SK-N-SH (cell line): ENCODE data around the gene MPP3. TPM values are rescaled to one million over a fixed set of nuclear protein-coding genes. Genes with fewer than 3 reads are reported as not detected.

Experiments
- CTCF ChIA-PET: fragments of 300-600, 350-600 bp; formaldehyde crosslinking; extraction: SDS; loops from one replicate; lab custom pipeline; 2021; lab: Yijun Ruan, JAX
- POLR2A ChIA-PET: fragments of 350-600 bp; sonication (Branson Sonifier 250); formaldehyde crosslinking; extraction: SDS; loops from one replicate; lab custom pipeline; 2020; ENCODE audit warnings: antibody characterized with exemption, inconsistent platforms; lab: Yijun Ruan, JAX
- DNase-seq: peaks from one replicate; pipeline ENCODE4 v3.0.0; 2012
- H2AFZ ChIP-seq: fragments of 200-600 bp; sonication (generic); 2 replicates; pipeline ENCODE4 v1.8.1; 2016; ENCODE audit warnings: antibody characterized with exemption, mild to moderate bottlenecking, low read depth
- H3F3A ChIP-seq: fragments of 200-600 bp; sonication (generic); replicated peaks from 2 replicates; pipeline ENCODE3; 2016; ENCODE audit warnings: antibody characterized with exemption, mild to moderate bottlenecking; ENCODE audit not compliant: insufficient read depth
- H3K27ac ChIP-seq, 2 experiments: fragments of 200-500 bp in 1 of 2; fragments of 200-600 bp in 1 of 2; sonication (Bioruptor generic) in 1 of 2; sonication (generic), shearing (Covaris generic) in 1 of 2; 2 replicates each; pipeline versions ENCODE4 v1.5.1 to v1.6.1; 2014 to 2016; ENCODE audit warnings: low read depth in 2 of 2, inconsistent platforms in 1 of 2, low read length in 1 of 2, mild to moderate bottlenecking in 1 of 2, mixed read lengths in 1 of 2
- H3K27me3 ChIP-seq: fragments of 200-600 bp; sonication (generic), shearing (Covaris generic); 2 replicates; pipeline ENCODE4 v1.6.1; 2016; ENCODE audit warnings: mixed run types; ENCODE audit not compliant: insufficient read depth
- H3K36me3 ChIP-seq, 2 experiments: fragments of 200-500 bp in 1 of 2; fragments of 200-600 bp in 1 of 2; sonication (Bioruptor generic) in 1 of 2; sonication (generic) in 1 of 2; replicated peaks in 1 of 2; 2 replicates each; pipeline versions ENCODE3 to v1.5.1; 2014 to 2016; ENCODE audit warnings: low read length in 1 of 2, mild to moderate bottlenecking in 1 of 2; ENCODE audit not compliant: insufficient read depth in 2 of 2, control insufficient read depth in 1 of 2
- H3K4me1 ChIP-seq, 2 experiments: fragments of 200-500 bp in 1 of 2; fragments of 200-600 bp in 1 of 2; sonication (Bioruptor generic) in 1 of 2; sonication (generic), shearing (Covaris generic) in 1 of 2; 2 replicates each; pipeline versions ENCODE4 v1.5.1 to v1.6.1; 2014 to 2016; ENCODE audit warnings: low read depth in 1 of 2, low read length in 1 of 2, mixed run types in 1 of 2; ENCODE audit not compliant: insufficient read depth in 2 of 2, control insufficient read depth in 1 of 2
- H3K4me2 ChIP-seq: fragments of 200-600 bp; sonication (generic), shearing (Covaris generic); 2 replicates; pipeline ENCODE4 v1.6.1; 2017; ENCODE audit warnings: mixed run types
- H3K4me3 ChIP-seq, 2 experiments: fragments of 200-500 bp in 1 of 2; fragments of 200-600 bp in 1 of 2; sonication (Bioruptor generic) in 1 of 2; sonication (generic), shearing (Covaris generic) in 1 of 2; 2 replicates each; pipeline versions ENCODE4 v1.5.1 to v1.8.1; 2014 to 2016; ENCODE audit warnings: low read depth in 2 of 2, inconsistent platforms in 1 of 2, low read length in 1 of 2, mild to moderate bottlenecking in 1 of 2, mixed read lengths in 1 of 2, moderate library complexity in 1 of 2
- H3K79me2 ChIP-seq: fragments of 200-600 bp; sonication (generic); 2 replicates; pipeline ENCODE4 v1.8.1; 2017; ENCODE audit warnings: mild to moderate bottlenecking; ENCODE audit not compliant: insufficient read depth
- H3K9ac ChIP-seq: fragments of 200-600 bp; sonication (generic); 2 replicates; pipeline ENCODE4 v1.6.1; 2017; ENCODE audit warnings: mixed run types
- H3K9me2 ChIP-seq: fragments of 200-600 bp; sonication (generic); 2 replicates; pipeline ENCODE4 v1.6.1; 2017; ENCODE audit warnings: mixed run types
- H3K9me3 ChIP-seq: fragments of 200-600 bp; sonication (generic); 2 replicates; pipeline ENCODE4 v1.6.1; 2017; ENCODE audit warnings: mixed run types, mild to moderate bottlenecking, moderate library complexity
- H4K20me1 ChIP-seq: fragments of 200-600 bp; sonication (generic); 2 replicates; pipeline ENCODE4 v1.6.1; 2017; ENCODE audit warnings: mild to moderate bottlenecking, mixed run types; ENCODE audit not compliant: insufficient read depth
- CHD2 ChIP-seq: fragments of 150-350 bp; IDR thresholded peaks from 2 replicates; pipeline ENCODE4 v1.6.1; 2018; ENCODE audit warnings: low read length; ENCODE audit not compliant: partially characterized antibody
- CTCF ChIP-seq: fragments of 200-600 bp; sonication (generic); IDR thresholded peaks from 2 replicates; pipeline ENCODE4 v1.6.1; 2017; ENCODE audit warnings: antibody characterized with exemption, mild to moderate bottlenecking, moderate library complexity
- ELF1 ChIP-seq: IDR thresholded peaks from 2 replicates; pipeline ENCODE4 v1.4.0; 2012
- EP300 ChIP-seq, 2 experiments: IDR thresholded peaks; 2 replicates each; pipeline versions ENCODE4 v1.4.0 to v1.6.1; 2012; ENCODE audit warnings: borderline replicate concordance in 1 of 2, low read depth in 1 of 2, low read length in 1 of 2
- GATA2 ChIP-seq: sonication (generic); formaldehyde crosslinking; IDR thresholded peaks from 2 replicates; pipeline ENCODE4 v1.5.0; 2020; ENCODE audit warnings: mild to moderate bottlenecking, missing genetic modification reagents
- IRF3 ChIP-seq: fragments of 150-350 bp; IDR thresholded peaks from 2 replicates; pipeline ENCODE4 v1.6.1; 2016; ENCODE audit warnings: mild to moderate bottlenecking, low read depth, low read length
- NRF1 ChIP-seq: IDR thresholded peaks from 2 replicates; pipeline ENCODE4 v1.6.1; 2012; ENCODE audit warnings: low read depth, mild to moderate bottlenecking, low read length
- POLR2AphosphoS5 ChIP-seq: IDR thresholded peaks from 2 replicates; pipeline ENCODE4 v1.6.1; 2012; ENCODE audit warnings: low read depth, low read length
- RAD21 ChIP-seq: IDR thresholded peaks from 2 replicates; pipeline ENCODE4 v1.6.1; 2012; ENCODE audit warnings: mild to moderate bottlenecking, low read length
- SIN3A ChIP-seq: IDR thresholded peaks from 2 replicates; pipeline ENCODE4 v1.6.1; 2012; ENCODE audit warnings: low read depth, mild to moderate bottlenecking, low read length, moderate library complexity, borderline replicate concordance
- SMC3 ChIP-seq: IDR thresholded peaks from 2 replicates; pipeline ENCODE4 v1.6.1; 2012; ENCODE audit warnings: low read depth, low read length, improper control_type of control experiment
- YY1 ChIP-seq: IDR thresholded peaks from 2 replicates; pipeline ENCODE4 v1.4.0; 2012; ENCODE audit warnings: low read depth, mild to moderate bottlenecking
- WGBS: methylation state at CpG from one replicate; pipeline ENCODE4 v1.1.6; 2017; ENCODE audit warnings: low lambda C conversion rate; 5-methylcytosine and 5-hydroxymethylcytosine counted together
- polyA plus RNA-seq, 3 experiments: library from polyadenylated mRNA; depleted of rRNA; stranded (reverse); fragments of >200 nt; gene quantifications; 2 replicates each; pipeline ENCODE4 v1.2.3, GENCODE V29; 2012

MPP3 gene
- polyA plus RNA-seq, 1 of the 3 experiments (the other 2 are of a cell fraction), result 14.1 TPM

- POLR2A ChIA-PET, result interaction anchor here (0.5 to 0.7 kb wide), 3 partner anchors 13 to 46 kb away, joined by 3 to 5 read pairs (median 3); partner anchors contain the start of gene DUSP3
- Histone ChIP-seq H3K36me3 (no peaks in the 10 kb centered on the region), H2AFZ (peak overlapping the region; percentile 44; the same call in 1 of the 2 replicates), H3K9ac (no peak overlapping the region), H3K4me1 (peaks cover 0 to 6% of the 10 kb centered on the region in 2 experiments; a peak in 1 of 4 replicates), H3F3A (peaks cover 7% of the 10 kb centered on the region), H3K9me2 (no peaks in the 10 kb centered on the region), H3K4me2 (no peak overlapping the region), H3K79me2 (no peaks in the 10 kb centered on the region), H3K4me3 (peak overlapping the region in 1 of 2 experiments; percentile 45; a peak in 1 of 4 replicates), H3K27me3 (no peaks in the 10 kb centered on the region), H4K20me1 (no peaks in the 10 kb centered on the region), H3K9me3 (no peaks in the 10 kb centered on the region), H3K27ac (no peak overlapping the region)
- WGBS, result 12% methylated on average over 10 of the region's 10 CpGs
- DNase-seq, result peak; percentile 94
- CTCF ChIA-PET, result interaction anchor here (0.6 to 7.9 kb wide), 36 partner anchors 8 to 303 kb away, joined by 3 to 97 read pairs (median 6); partner anchors contain the start of genes CFAP97D1, DUSP3 and MEOX1
- TF ChIP-seq SIN3A (0 out of 2 replicates have a peak, but pooled peaks have one; percentile 32), NRF1 (0 out of 2 replicates have a peak, but pooled peaks have one; percentile 25), RAD21 (peak; percentile 100), POLR2AphosphoS5 (no peak), SMC3 (peak; percentile 100), EP300 (IDR thresholded peaks at IDR 0.05; ENCODE audit: borderline replicate concordance in 1 of 2, low read depth in 1 of 2, low read length in 1 of 2) (no peak), IRF3 (peak; percentile 5; the same call in 1 of the 2 replicates), CHD2 (peak; percentile 50), CTCF (peak; percentile 99)
Measured at GRCh38 chr17:43760254-43760852, 72.6 kb downstream of the MPP3 start.

GRCh38 chr17:43759836-43760235 lies 73.1 kb downstream of the MPP3 start:
- Histone ChIP-seq H3F3A (peaks cover 7% of the 10 kb centered on the region), H3K36me3 (no peaks in the 10 kb centered on the region), H3K4me2 (no peak overlapping the region), H3K4me3 (no peak overlapping the region), H3K79me2 (no peaks in the 10 kb centered on the region), H4K20me1 (no peaks in the 10 kb centered on the region), H2AFZ (no peak overlapping the region), H3K9me2 (no peaks in the 10 kb centered on the region), H3K27ac (no peak overlapping the region), H3K9me3 (no peaks in the 10 kb centered on the region), H3K9ac (no peak overlapping the region), H3K27me3 (no peaks in the 10 kb centered on the region), H3K4me1 (peaks cover 0 to 6% of the 10 kb centered on the region in 2 experiments; a peak in 1 of 4 replicates)
- ChIA-PET CTCF (interaction anchor here (0.6 to 7.9 kb wide), 25 partner anchors 9 to 275 kb away, joined by 3 to 97 read pairs (median 9); partner anchors contain the start of genes CFAP97D1 and DUSP3), POLR2A (interaction anchor here (0.7 to 0.9 kb wide), 2 partner anchors 12 to 57 kb away, joined by 3 to 4 read pairs; no protein-coding TSS in a partner anchor)
- TF ChIP-seq NRF1 (no peak), EP300 (IDR thresholded peaks at IDR 0.05; ENCODE audit: borderline replicate concordance in 1 of 2, low read depth in 1 of 2, low read length in 1 of 2) (no peak), SIN3A (no peak), ELF1 (no peak), GATA2 (CRISPR knock-in tag) (no peak), RAD21 (no peak), YY1 (no peak)
- no peak for DNase-seq
- WGBS, result 75% methylated on average over 7 of the region's 7 CpGs
